PC-3 (cell line): Measurements from ENCODE around the gene DOCK4. TPM values are rescaled to one million over a fixed set of nuclear protein-coding genes. Genes with fewer than 3 reads are reported as not detected.

ENCODE experiments used
- ATAC-seq: fragments of 200-7000 bp; cut with Tn5 transposase; 2 replicates; pipeline ENCODE4 v1.9.1; 2020; ENCODE audit warnings: mild to moderate bottlenecking, moderate library complexity
- BruUV-seq: library from RNA; stranded (reverse); fragments of 400-500 nt; replicated peaks from 2 replicates; lab custom pipeline; 2021; lab: Mats Ljungman, UMichigan
- CTCF ChIA-PET: fragments of 300-600 bp; sonication (Branson Sonifier 250); formaldehyde crosslinking; loops from one replicate; lab custom pipeline; 2022; ENCODE audit warnings: antibody characterized with exemption; lab: Charles Lee
- POLR2A ChIA-PET: fragments of 300-600 bp; sonication (Branson Sonifier 250); formaldehyde crosslinking; loops from one replicate; lab custom pipeline; 2022; ENCODE audit warnings: antibody characterized with exemption; ENCODE audit not compliant: unreplicated experiment; lab: Charles Lee
- DNase-seq: peaks from one replicate; pipeline ENCODE4 v3.0.0-alpha.2; 2015
- H2AFZ ChIP-seq: fragments of 300-600 bp; sonication (generic); 2 replicates; pipeline ENCODE4 v1.6.0; 2016; ENCODE audit warnings: antibody characterized with exemption, low read length
- H3F3A ChIP-seq: fragments of 300-600 bp; sonication (generic); one replicate; pipeline ENCODE4 v1.6.0; 2017; ENCODE audit warnings: antibody characterized with exemption, low read length, control low read depth, mild to moderate bottlenecking; ENCODE audit not compliant: unreplicated experiment
- H3K27ac ChIP-seq: fragments of 300-600 bp; sonication (generic); 2 replicates; pipeline ENCODE4 v1.5.1; 2016; ENCODE audit warnings: mild to moderate bottlenecking, low read length
- H3K27me3 ChIP-seq: fragments of 300-600 bp; sonication (generic); 2 replicates; pipeline ENCODE4 v1.6.1; 2016; ENCODE audit warnings: low read length, mixed read lengths
- H3K36me3 ChIP-seq: fragments of 300-600 bp; sonication (generic); 2 replicates; pipeline ENCODE4 v1.6.1; 2016; ENCODE audit warnings: low read depth, mixed run types, low read length, mixed read lengths
- H3K4me1 ChIP-seq: fragments of 300-600 bp; sonication (generic); 2 replicates; pipeline ENCODE4 v1.5.1; 2016; ENCODE audit warnings: low read length; ENCODE audit not compliant: insufficient read depth
- H3K4me2 ChIP-seq: fragments of 300-600 bp; sonication (generic); 2 replicates; pipeline ENCODE4 v1.6.0; 2016; ENCODE audit warnings: low read length
- H3K4me3 ChIP-seq: fragments of 300-600 bp; sonication (generic); 2 replicates; pipeline ENCODE4 v1.5.1; 2016; ENCODE audit warnings: mild to moderate bottlenecking, low read length, mixed read lengths
- H3K79me2 ChIP-seq: fragments of 300-600 bp; sonication (generic); 2 replicates; pipeline ENCODE4 v1.6.1; 2017; ENCODE audit warnings: low read length, mixed read lengths
- H3K9ac ChIP-seq: fragments of 300-600 bp; sonication (generic); 2 replicates; pipeline ENCODE4 v1.6.0; 2016; ENCODE audit warnings: mild to moderate bottlenecking, low read length
- H3K9me2 ChIP-seq: fragments of 300-600 bp; sonication (generic); replicated peaks from 2 replicates; pipeline ENCODE4 v1.6.1; 2016; ENCODE audit warnings: mixed run types, low read length, mixed read lengths
- H3K9me3 ChIP-seq: fragments of 300-600 bp; sonication (generic); 2 replicates; pipeline ENCODE4 v1.6.1; 2016; ENCODE audit warnings: low read length, mixed read lengths
- H4K20me1 ChIP-seq: fragments of 300-600 bp; sonication (generic); 2 replicates; pipeline ENCODE4 v1.6.1; 2016; ENCODE audit warnings: low read length, mixed read lengths
- CTCF ChIP-seq: fragments of 300-600 bp; sonication (generic); conservative IDR thresholded peaks from 2 replicates; pipeline ENCODE4 v1.5.1; 2017; ENCODE audit warnings: antibody characterized with exemption, low read depth, mild to moderate bottlenecking, low read length
- EZH2 ChIP-seq: fragments of 300-600 bp; sonication (generic); IDR thresholded peaks from one replicate; pipeline ENCODE4 v1.6.1; 2017; ENCODE audit warnings: antibody characterized with exemption, mild to moderate bottlenecking, low read length; ENCODE audit not compliant: unreplicated experiment
- EZH2phosphoT487 ChIP-seq: fragments of 300-600 bp; sonication (generic); IDR thresholded peaks from 2 replicates; pipeline ENCODE4 v1.6.1; 2018; ENCODE audit warnings: mild to moderate bottlenecking, antibody characterized with exemption, low read length, borderline replicate concordance
- intact Hi-C: fragments of 100-400 bp; cut with micrococcal nuclease; formaldehyde crosslinking; loops from 2 replicates; pipeline ENCODE4 v1.9.0; 2023
- total RNA-seq: library from RNA; depleted of rRNA; stranded (reverse); fragments of >200 nt; gene quantifications from 2 replicates; pipeline ENCODE4 v1.2.3, GENCODE V29; 2014

DOCK4 gene
- total RNA-seq, 1 experiment from 2014 or later, result 25.4 TPM

GRCh38 chr7:111883241-111883640 lies 323.0 kb downstream of the DOCK4 start:
- no peak for TF ChIP-seq EZH2
- TF ChIP-seq CTCF, result no peak
- no peak for TF ChIP-seq EZH2phosphoT487
- ChIA-PET POLR2A (no interaction called here), CTCF (no interaction called here)
- no peak overlapping the region for H3K4me2 ChIP-seq
- ATAC-seq (no peak), DNase-seq (no peak)
- no peaks in the 10 kb centered on the region for H3K9me2 ChIP-seq
- no peak overlapping the region for H2AFZ ChIP-seq
- H4K20me1 ChIP-seq, result no peaks in the 10 kb centered on the region
- H3K36me3 ChIP-seq, result no peaks in the 10 kb centered on the region
- H3K79me2 ChIP-seq, result no peaks in the 10 kb centered on the region
- no peaks in the 10 kb centered on the region for H3K9me3 ChIP-seq
- H3K4me1 ChIP-seq, result no peaks in the 10 kb centered on the region
- no TSS peak for BruUV-seq
- no peak overlapping the region for H3K27ac ChIP-seq
- intact Hi-C loops, result no loop called here
- H3K27me3 ChIP-seq, result no peaks in the 10 kb centered on the region
- H3K4me3 ChIP-seq, result no peak overlapping the region
- H3F3A ChIP-seq, result no peaks in the 10 kb centered on the region
- no peak overlapping the region for H3K9ac ChIP-seq

- no peak for DNase-seq
- no peak overlapping the region for H3K4me2 ChIP-seq
- ChIA-PET POLR2A (no interaction called here), CTCF (no interaction called here)
- peak; percentile 50 for ATAC-seq
- no peak overlapping the region for H3K27ac ChIP-seq
- no peaks in the 10 kb centered on the region for H3K36me3 ChIP-seq
- H3K27me3 ChIP-seq, result no peaks in the 10 kb centered on the region
- H3F3A ChIP-seq, result no peaks in the 10 kb centered on the region
- H3K9ac ChIP-seq, result no peak overlapping the region
- H3K4me3 ChIP-seq, result no peak overlapping the region
- H3K9me2 ChIP-seq, result no peaks in the 10 kb centered on the region
- no peak overlapping the region for H2AFZ ChIP-seq
- intact Hi-C loops, result no loop called here
- no peaks in the 10 kb centered on the region for H4K20me1 ChIP-seq
- H3K79me2 ChIP-seq, result no peaks in the 10 kb centered on the region
- TF ChIP-seq EZH2phosphoT487 (no peak), CTCF (no peak), EZH2 (no peak)
- no TSS peak for BruUV-seq
- no peaks in the 10 kb centered on the region for H3K4me1 ChIP-seq
- H3K9me3 ChIP-seq, result no peaks in the 10 kb centered on the region
Measured at GRCh38 chr7:111878785-111879184, 327.4 kb downstream of the DOCK4 start.

GRCh38 chr7:111877931-111878330 lies 328.3 kb downstream of the DOCK4 start:
- Histone ChIP-seq H3K4me3 (no peak overlapping the region), H3K4me1 (no peaks in the 10 kb centered on the region), H3K9me2 (no peaks in the 10 kb centered on the region), H3F3A (no peaks in the 10 kb centered on the region), H3K9ac (no peak overlapping the region), H3K27me3 (no peaks in the 10 kb centered on the region), H2AFZ (no peak overlapping the region), H3K27ac (no peak overlapping the region), H3K9me3 (no peaks in the 10 kb centered on the region), H3K4me2 (no peak overlapping the region), H4K20me1 (no peaks in the 10 kb centered on the region), H3K79me2 (no peaks in the 10 kb centered on the region), H3K36me3 (no peaks in the 10 kb centered on the region)
- ATAC-seq (no peak), DNase-seq (no peak)
- TF ChIP-seq EZH2phosphoT487 (no peak), CTCF (no peak), EZH2 (no peak)
- ChIA-PET POLR2A (no interaction called here), CTCF (no interaction called here)
- BruUV-seq, result no TSS peak
- intact Hi-C loops, result no loop called here
